ENCODE data around the gene PPP1CA. TPM values are rescaled to one million over a fixed set of nuclear protein-coding genes. Genes with fewer than 3 reads are reported as not detected.

The PPP1CA gene
- polyA plus RNA-seq, 3 donors, result 209 to 551 (median 461) TPM

DNA sequence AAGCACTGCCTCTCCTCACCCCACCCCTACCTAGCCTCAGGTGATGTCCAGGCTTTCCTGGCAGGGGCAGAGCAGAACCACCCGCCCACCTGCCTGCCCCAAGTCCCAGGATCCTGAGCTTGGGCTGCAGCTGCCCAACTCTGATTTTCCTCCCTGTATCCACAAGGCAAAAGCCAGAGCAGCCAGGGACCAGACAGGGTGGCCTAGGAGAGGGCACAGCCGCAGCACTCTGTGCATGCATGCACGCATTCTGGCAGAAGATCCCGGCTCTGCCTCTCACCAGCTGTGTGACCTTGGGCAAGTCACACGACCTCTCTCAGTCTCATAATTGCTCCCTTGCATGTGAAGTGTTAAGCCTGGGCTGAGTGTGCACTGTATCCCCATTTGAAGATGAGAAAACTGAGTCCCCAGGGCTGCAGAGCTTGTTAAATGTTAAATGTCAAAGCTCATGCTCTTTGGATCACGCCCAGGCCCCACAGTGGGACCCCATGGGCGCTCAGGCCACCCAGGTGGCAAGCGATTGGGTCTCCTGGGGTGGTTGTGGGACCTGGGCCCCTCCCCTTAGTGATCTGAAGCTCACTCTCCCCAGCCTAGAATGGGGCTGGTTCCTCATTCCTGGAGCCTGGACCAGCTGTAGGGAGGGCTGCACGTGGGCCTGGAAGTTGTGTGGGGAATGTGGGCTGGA, 11.0 kb upstream of the PPP1CA start:
- Histone ChIP-seq H3K9me3 (replicated peaks in 1 of 2; ENCODE audit: control insufficient read depth in 1 of 2, insufficient read depth in 1 of 2, low read length in 2 of 2) (no peaks in the 10 kb centered on the region), H3K4me3 (replicated peaks in 1 of 3; ENCODE audit: low read depth in 2 of 3, low read length in 3 of 3) (no peak overlapping the region), H3K27me3 (ENCODE audit: control insufficient read depth in 2 of 2, insufficient read depth in 2 of 2, low read length in 2 of 2) (peaks cover 6 to 43% of the 10 kb centered on the region in 2 donors), H3K9ac (ENCODE audit: insufficient read depth, low read length, poor library complexity, severe bottlenecking) (no peak overlapping the region), H2AFZ (ENCODE audit: insufficient read depth, low read depth, low read length, poor library complexity, severe bottlenecking) (no peak overlapping the region), H3K27ac (ENCODE audit: low read depth in 1 of 2, low read length in 2 of 2) (no peak overlapping the region), H3K4me2 (replicated peaks; ENCODE audit: extremely low read depth, low read length, poor library complexity, severe bottlenecking) (no peak overlapping the region), H3K36me3 (replicated peaks in 1 of 2; ENCODE audit: control insufficient read depth in 1 of 2, insufficient read depth in 2 of 2, low read length in 2 of 2) (peaks cover 0 to 5% of the 10 kb centered on the region in 2 donors), H3K4me1 (ENCODE audit: control insufficient read depth in 1 of 2, insufficient read depth in 2 of 2, low read length in 2 of 2) (peaks cover 36 to 46% of the 10 kb centered on the region in 2 donors), H4K20me1 (ENCODE audit: insufficient read depth, low read length) (peaks cover 25% of the 10 kb centered on the region), H3K79me2 (ENCODE audit: insufficient read depth, low read length) (no peaks in the 10 kb centered on the region)
- 96% methylated on average over 5 of the region's 9 CpGs for WGBS (ENCODE audit: insufficient coverage)
- H3K4me3 Mint-ChIP-seq, result no peak overlapping the region
- intact Hi-C loops (cut with micrococcal nuclease), result no loop called here
- no peak for DNase-seq
- H3K27me3 Mint-ChIP-seq (ENCODE audit: low read depth in 3 of 3), result peaks cover 38 to 64% (median 51%) of the 10 kb centered on the region in 3 donors
- peaks cover 41% of the 10 kb centered on the region for H3K4me1 Mint-ChIP-seq
- peaks cover 13 to 16% of the 10 kb centered on the region in 2 donors for H3K36me3 Mint-ChIP-seq
- peaks cover 0 to 10% (median 4%) of the 10 kb centered on the region in 7 donors for H3K9me3 Mint-ChIP-seq
- no peak for TF ChIP-seq CTCF (IDR thresholded peaks at IDR 0.05)
- no peak overlapping the region for H3K27ac Mint-ChIP-seq

- H3K36me3 Mint-ChIP-seq, result peaks cover 17 to 25% of the 10 kb centered on the region in 2 donors
- Histone ChIP-seq H3K4me1 (ENCODE audit: control insufficient read depth in 1 of 2, insufficient read depth in 2 of 2, low read length in 2 of 2) (peaks cover 37 to 51% of the 10 kb centered on the region in 2 donors), H3K4me2 (replicated peaks; ENCODE audit: extremely low read depth, low read length, poor library complexity, severe bottlenecking) (no peak overlapping the region), H3K9me3 (replicated peaks in 1 of 2; ENCODE audit: control insufficient read depth in 1 of 2, insufficient read depth in 1 of 2, low read length in 2 of 2) (no peaks in the 10 kb centered on the region), H4K20me1 (ENCODE audit: insufficient read depth, low read length) (peaks cover 33% of the 10 kb centered on the region), H3K9ac (ENCODE audit: insufficient read depth, low read length, poor library complexity, severe bottlenecking) (no peak overlapping the region), H3K27me3 (ENCODE audit: control insufficient read depth in 2 of 2, insufficient read depth in 2 of 2, low read length in 2 of 2) (peaks cover 6 to 34% of the 10 kb centered on the region in 2 donors), H2AFZ (ENCODE audit: insufficient read depth, low read depth, low read length, poor library complexity, severe bottlenecking) (no peak overlapping the region), H3K27ac (ENCODE audit: low read depth in 1 of 2, low read length in 2 of 2) (no peak overlapping the region), H3K36me3 (replicated peaks in 1 of 2; ENCODE audit: control insufficient read depth in 1 of 2, insufficient read depth in 2 of 2, low read length in 2 of 2) (peaks cover 6 to 9% of the 10 kb centered on the region in 2 donors), H3K79me2 (ENCODE audit: insufficient read depth, low read length) (no peaks in the 10 kb centered on the region), H3K4me3 (replicated peaks in 1 of 3; ENCODE audit: low read depth in 2 of 3, low read length in 3 of 3) (no peak overlapping the region)
- no peak for TF ChIP-seq CTCF (IDR thresholded peaks at IDR 0.05)
- no peak for DNase-seq
- H3K9me3 Mint-ChIP-seq, result peaks cover 0 to 9% (median 4%) of the 10 kb centered on the region in 7 donors
- intact Hi-C loops (cut with micrococcal nuclease), result no loop called here
- peaks cover 34 to 55% (median 49%) of the 10 kb centered on the region in 3 donors for H3K27me3 Mint-ChIP-seq (ENCODE audit: low read depth in 3 of 3)
- no peak overlapping the region for H3K4me3 Mint-ChIP-seq
- no peak overlapping the region for H3K27ac Mint-ChIP-seq
- WGBS (ENCODE audit: insufficient coverage), result 83% methylated on average over 1 of the region's 7 CpGs
- peaks cover 45% of the 10 kb centered on the region for H3K4me1 Mint-ChIP-seq
Observed at GRCh38 chr11:67411785-67412152, 10.1 kb upstream of the PPP1CA start.

Data from CD14-positive monocyte (primary cell).